Activated naive CD4-positive, alpha-beta T cell treated with anti-CD3 and anti-CD28 coated beads, Interleukin-2, amount 50 U/mL, for 72 hours (primary cell): ENCODE data around the gene COL27A1. TPM values are rescaled to one million over a fixed set of nuclear protein-coding genes. Genes with fewer than 3 reads are reported as not detected.
A peak's percentile ranks its signal among the peaks of the same experiment; 100 is the strongest.

Experiments
- ATAC-seq, 2 donors: fragments of 150-1000 bp; cut with Tn5 transposase; 2 replicates each; pipeline ENCODE4 v1.10.0; 2021; ENCODE audit warnings: mild to moderate bottlenecking in 2 of 2, moderate library complexity in 2 of 2
- DNase-seq, 2 donors: peaks; one replicate each; pipeline ENCODE4 v3.0.0; 2021 to 2022; ENCODE audit warnings: low spot score in 2 of 2
- H3K27ac Mint-ChIP-seq, 2 donors: one replicate each; pipeline ENCODE4 v1.8.0; 2022; ENCODE audit warnings: mild to moderate bottlenecking in 2 of 2, mixed read lengths in 2 of 2
- H3K36me3 Mint-ChIP-seq, 2 donors: one replicate each; pipeline ENCODE4 v1.8.0; 2022; ENCODE audit warnings: mixed read lengths in 2 of 2
- H3K9me3 Mint-ChIP-seq, 2 donors: one replicate each; pipeline ENCODE4 v1.8.0; 2022; ENCODE audit warnings: mixed read lengths in 2 of 2
- total RNA-seq, 2 donors: library from RNA; stranded (reverse); gene quantifications; one replicate each; pipeline ENCODE4 v1.2.3, GENCODE V29; 2022

Gene COL27A1
- total RNA-seq, 2 donors from 2014 or later = 2.3 to 26.7 TPM

GRCh38 chr9:114339130-114339908 lies 184.0 kb downstream of the COL27A1 start:
- Mint-ChIP-seq H3K27ac (peak overlapping the region in 1 of 2 donors; percentile 83), H3K9me3 (peaks cover 0 to 5% of the 10 kb centered on the region in 2 donors), H3K36me3 (peaks cover 35 to 38% of the 10 kb centered on the region in 2 donors)
- DNase-seq (peak in 1 of 2 donors; percentile 62), ATAC-seq (peak; percentile 58 to 64)

DNA sequence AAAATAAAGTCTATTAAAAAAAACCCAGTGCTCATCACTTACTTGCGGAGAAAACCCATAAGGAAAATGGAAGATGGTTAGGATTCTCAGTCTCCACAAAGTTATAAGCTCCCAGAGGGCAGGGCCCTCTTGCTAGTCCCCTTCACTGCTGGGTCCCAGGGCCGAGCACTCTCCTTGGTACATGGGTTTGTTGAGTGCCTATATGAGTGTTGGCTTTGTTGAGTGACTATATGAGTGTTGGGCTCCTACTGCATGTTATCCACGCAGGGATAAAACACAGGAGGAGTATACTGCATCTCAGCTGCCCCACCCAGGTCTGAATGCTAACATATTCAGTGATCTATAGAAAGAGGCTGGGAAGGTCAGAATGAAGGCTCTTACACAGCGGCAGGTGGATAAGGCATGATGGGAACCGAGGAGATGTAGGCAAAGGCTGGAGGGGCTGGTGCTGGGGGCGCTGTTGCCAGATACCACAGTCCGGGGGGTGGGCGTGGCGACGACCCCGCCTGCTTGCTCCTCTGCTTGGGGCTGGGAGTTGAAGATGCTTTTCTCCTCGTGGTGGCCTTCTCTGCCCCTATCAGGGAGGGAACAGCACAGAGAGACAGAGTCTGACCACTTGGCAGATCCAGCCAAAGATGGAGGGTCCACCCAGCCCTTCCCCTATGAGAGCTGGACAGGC lies 186.0 kb downstream of the COL27A1 start:
- DNase-seq = no peak
- ATAC-seq = no peak
- H3K27ac Mint-ChIP-seq = peak overlapping the region; percentile 46 to 83
- H3K9me3 Mint-ChIP-seq = no peaks in the 10 kb centered on the region
- peaks cover 26 to 39% of the 10 kb centered on the region in 2 donors for H3K36me3 Mint-ChIP-seq

- H3K9me3 Mint-ChIP-seq = no peaks in the 10 kb centered on the region
- ATAC-seq (no peak), DNase-seq (no peak)
- peak overlapping the region; percentile 83 to 91 for H3K27ac Mint-ChIP-seq
- H3K36me3 Mint-ChIP-seq = peaks cover 32 to 36% of the 10 kb centered on the region in 2 donors
Observed at GRCh38 chr9:114341991-114342390, 186.7 kb downstream of the COL27A1 start.

DNA sequence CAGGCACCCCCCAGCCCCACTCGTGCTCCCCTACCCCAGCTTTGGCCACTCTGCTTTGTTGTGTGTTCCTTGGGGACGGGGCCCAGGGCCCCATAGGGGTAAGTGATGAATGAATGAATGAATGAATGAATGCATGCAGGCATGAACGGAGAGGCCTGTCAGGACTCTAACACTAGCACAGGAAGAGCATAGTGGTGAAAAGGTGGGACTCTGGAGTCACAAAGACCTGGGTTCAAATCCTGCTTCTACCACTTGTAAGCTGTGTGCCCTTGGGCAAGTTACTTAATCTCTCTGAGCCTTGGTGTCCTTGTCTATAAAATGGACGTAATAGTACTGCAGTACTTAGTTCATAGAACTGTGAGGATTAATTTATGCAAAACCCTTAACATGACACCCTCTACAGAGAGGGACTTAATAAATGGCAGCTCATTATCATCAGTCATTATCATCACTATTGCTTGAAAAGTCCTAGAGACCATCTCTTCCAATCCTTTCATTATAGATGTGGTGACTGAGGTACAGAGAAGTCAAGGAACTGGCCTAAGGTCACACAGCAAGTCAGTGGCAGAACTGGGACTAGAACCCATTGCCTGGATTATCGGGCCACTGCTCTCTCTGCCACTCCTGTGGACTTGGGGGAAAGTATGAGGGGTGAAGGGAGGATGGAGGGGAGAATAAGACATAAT lies 187.6 kb downstream of the COL27A1 start:
- DNase-seq (no peak), ATAC-seq (no peak)
- Mint-ChIP-seq H3K27ac (peak overlapping the region; percentile 60 to 91), H3K36me3 (peaks cover 31 to 33% of the 10 kb centered on the region in 2 donors), H3K9me3 (no peaks in the 10 kb centered on the region)

DNA sequence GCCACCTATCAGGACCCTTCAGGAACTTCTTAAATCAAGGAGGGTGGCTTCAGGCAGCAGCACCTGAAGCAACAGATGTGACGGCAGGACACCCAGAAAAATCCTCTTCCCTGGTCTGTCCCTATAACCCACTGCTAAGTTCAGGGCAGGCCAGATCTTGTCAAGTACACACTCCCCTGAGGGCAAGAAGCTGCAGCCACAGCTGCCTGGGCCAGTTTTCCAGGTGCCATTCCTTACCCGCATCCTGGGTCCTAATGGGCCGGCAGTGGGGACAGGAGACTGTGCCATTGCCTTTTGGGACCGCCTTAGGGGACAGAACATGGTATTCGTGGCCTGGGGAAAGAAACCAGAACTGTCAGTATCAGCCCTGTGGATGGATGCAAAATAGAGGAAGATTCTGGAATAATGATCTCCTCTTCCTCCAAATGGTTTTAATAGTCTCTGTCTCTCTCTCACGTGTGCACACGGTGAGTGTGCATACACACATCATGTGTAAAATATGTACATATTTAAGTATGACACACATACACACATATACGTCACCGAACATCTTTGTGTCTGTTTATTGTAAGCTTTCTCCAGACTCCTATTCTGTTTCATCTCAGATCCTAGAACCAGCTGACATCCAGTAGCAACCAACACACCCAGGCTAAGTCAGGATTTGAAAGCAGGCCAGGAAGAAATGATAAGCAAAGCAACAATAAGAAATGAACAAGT lies 188.3 kb downstream of the COL27A1 start:
- peak overlapping the region; percentile 37 to 91 for H3K27ac Mint-ChIP-seq
- DNase-seq = no peak
- ATAC-seq = no peak
- H3K36me3 Mint-ChIP-seq = peaks cover 34 to 40% of the 10 kb centered on the region in 2 donors
- no peaks in the 10 kb centered on the region for H3K9me3 Mint-ChIP-seq

GRCh38 chr9:114344188-114344566 lies 188.8 kb downstream of the COL27A1 start:
- ATAC-seq = no peak
- no peak for DNase-seq
- H3K9me3 Mint-ChIP-seq = no peaks in the 10 kb centered on the region
- peaks cover 37 to 39% of the 10 kb centered on the region in 2 donors for H3K36me3 Mint-ChIP-seq
- H3K27ac Mint-ChIP-seq = peak overlapping the region in 1 of 2 donors; percentile 91

- ATAC-seq (no peak), DNase-seq (no peak)
- H3K36me3 Mint-ChIP-seq = peaks cover 32 to 44% of the 10 kb centered on the region in 2 donors
- H3K9me3 Mint-ChIP-seq = no peaks in the 10 kb centered on the region
- H3K27ac Mint-ChIP-seq = peak overlapping the region in 1 of 2 donors; percentile 91
Observed at GRCh38 chr9:114344692-114345091, 189.4 kb downstream of the COL27A1 start.

DNA sequence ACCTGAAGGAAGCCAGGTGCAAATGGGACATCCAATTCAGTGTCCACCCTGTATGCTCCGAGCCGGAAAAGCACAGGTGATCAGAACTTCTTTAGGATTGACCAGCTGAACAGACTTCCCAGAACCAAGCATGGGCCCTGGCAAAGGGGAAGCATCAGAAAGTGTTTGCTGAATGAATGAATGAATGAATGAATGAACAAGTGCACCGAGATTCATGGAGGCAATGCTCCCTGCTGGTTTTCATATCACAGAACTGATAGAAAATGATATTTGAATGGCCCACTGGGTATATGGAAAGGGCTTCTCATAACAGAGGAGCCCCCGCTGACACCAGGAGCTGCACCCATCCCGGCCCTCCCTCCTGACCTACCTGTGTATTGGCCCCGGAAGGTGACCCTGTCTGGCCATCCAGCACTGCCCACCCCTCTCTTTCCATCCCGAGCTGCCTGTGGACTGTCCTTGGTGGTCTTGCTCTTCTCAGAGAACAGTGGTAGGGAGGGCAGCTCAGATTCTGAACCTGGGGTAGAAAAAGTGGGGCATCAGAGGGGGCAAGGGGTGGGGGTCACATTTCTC lies 190.2 kb downstream of the COL27A1 start:
- Mint-ChIP-seq H3K9me3 (no peaks in the 10 kb centered on the region), H3K36me3 (peaks cover 40 to 53% of the 10 kb centered on the region in 2 donors), H3K27ac (peak overlapping the region in 1 of 2 donors; percentile 91)
- DNase-seq (no peak), ATAC-seq (no peak)

DNA sequence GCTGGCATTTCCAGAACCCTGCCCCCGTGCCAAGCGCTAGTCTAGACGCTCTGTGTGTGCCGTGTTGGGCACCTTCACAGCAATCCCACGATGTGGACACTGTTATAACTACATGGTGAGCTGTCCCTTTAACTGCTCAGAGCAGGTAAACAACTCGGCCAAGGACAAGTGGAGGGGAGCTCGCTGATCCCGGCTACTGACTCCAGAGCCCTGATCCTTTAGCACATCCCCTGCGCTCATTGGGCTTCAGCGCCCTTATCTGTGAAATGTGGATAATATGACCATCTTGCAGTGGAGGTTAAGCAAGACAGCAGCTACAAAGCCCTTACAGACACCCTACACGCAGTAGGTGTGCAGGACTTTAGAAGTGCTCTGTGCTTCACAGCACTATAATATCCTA lies 190.8 kb downstream of the COL27A1 start:
- Mint-ChIP-seq H3K36me3 (peaks cover 41 to 59% of the 10 kb centered on the region in 2 donors), H3K27ac (peak overlapping the region in 1 of 2 donors; percentile 91), H3K9me3 (no peaks in the 10 kb centered on the region)
- DNase-seq (no peak), ATAC-seq (no peak)

DNA sequence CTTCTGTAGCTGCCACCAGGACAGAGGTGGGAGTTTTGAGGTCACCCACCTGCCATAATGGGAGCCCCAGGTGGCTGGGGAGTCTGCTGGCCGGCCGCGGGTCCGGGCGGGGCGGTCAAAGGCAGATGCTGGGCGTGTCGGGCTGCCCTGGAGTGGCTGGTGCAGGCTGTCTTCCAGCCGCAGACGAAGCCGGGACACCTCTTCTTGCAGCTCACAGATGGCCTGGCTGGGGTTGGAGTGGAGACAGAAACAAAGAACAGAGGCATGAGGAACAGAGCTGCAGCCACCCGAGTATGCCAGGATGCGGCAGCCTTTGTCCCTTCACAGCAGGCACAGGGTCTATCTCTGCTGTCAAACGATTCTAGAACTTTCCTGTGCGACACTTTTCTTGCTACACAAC lies 192.3 kb downstream of the COL27A1 start:
- ATAC-seq (no peak), DNase-seq (no peak)
- H3K27ac Mint-ChIP-seq = peak overlapping the region; percentile 32 to 91
- H3K9me3 Mint-ChIP-seq = no peaks in the 10 kb centered on the region
- H3K36me3 Mint-ChIP-seq = peaks cover 34 to 65% of the 10 kb centered on the region in 2 donors

GRCh38 chr9:114348261-114348905 lies 193.0 kb downstream of the COL27A1 start:
- ATAC-seq = no peak
- peak overlapping the region; percentile 91 to 97 for H3K27ac Mint-ChIP-seq
- no peaks in the 10 kb centered on the region for H3K9me3 Mint-ChIP-seq

GRCh38 chr9:114348906-114349482 lies 193.7 kb downstream of the COL27A1 start:
- Mint-ChIP-seq H3K36me3 (peaks cover 29 to 53% of the 10 kb centered on the region in 2 donors), H3K9me3 (no peaks in the 10 kb centered on the region), H3K27ac (peak overlapping the region; percentile 91 to 97)
- ATAC-seq (peak; percentile 91 to 92), DNase-seq (peak; percentile 77 to 97)

More at GRCh38 chr9:114348261-114348905, 193.0 kb downstream of the COL27A1 start:
- no peak for DNase-seq
- H3K36me3 Mint-ChIP-seq = peaks cover 34 to 58% of the 10 kb centered on the region in 2 donors

DNA sequence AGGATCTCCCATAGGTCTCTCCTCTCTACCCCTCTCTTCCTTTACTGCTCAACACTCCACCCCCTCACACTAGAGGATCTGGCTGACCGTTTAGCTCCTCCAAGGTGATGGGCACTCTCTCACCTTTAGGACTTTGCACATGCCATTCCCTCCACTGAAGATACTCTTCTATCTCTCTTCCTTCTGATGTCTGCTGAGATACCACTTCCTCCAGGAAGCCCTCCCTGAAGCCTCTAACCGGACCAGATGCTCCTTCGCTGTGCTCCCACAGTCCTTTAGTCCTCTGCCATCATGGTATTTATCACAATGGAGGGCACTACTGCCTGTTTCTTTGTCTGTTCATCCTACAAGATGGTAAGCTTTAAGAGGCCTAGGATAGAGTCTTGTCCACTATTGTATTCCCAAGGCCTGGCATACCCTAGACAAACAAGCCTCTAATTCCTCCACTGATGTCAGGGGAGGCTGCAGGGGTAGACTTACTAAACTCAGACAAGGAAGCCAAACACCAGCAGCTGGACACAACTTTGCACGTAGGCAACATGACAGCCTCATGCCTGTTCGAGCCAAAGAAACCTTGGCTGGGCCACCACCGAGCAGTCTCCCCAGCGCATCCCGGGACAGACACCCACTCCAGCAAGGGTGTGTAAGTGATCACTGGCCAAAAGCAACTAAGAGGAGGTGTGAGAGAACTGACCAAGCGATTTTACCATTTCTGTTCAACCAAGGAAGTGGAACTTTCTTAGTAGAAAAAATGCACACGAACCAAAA lies 194.6 kb downstream of the COL27A1 start:
- ATAC-seq = peak; percentile 0 to 4
- Mint-ChIP-seq H3K27ac (peak overlapping the region; percentile 91 to 97), H3K9me3 (no peaks in the 10 kb centered on the region), H3K36me3 (peaks cover 27 to 46% of the 10 kb centered on the region in 2 donors)
- DNase-seq = no peak

GRCh38 chr9:114350636-114351401 lies 195.5 kb downstream of the COL27A1 start:
- peak overlapping the region; percentile 91 to 97 for H3K27ac Mint-ChIP-seq
- DNase-seq = no peak
- H3K9me3 Mint-ChIP-seq = no peaks in the 10 kb centered on the region
- peak in 1 of 2 donors; percentile 9 for ATAC-seq
- H3K36me3 Mint-ChIP-seq = peaks cover 27 to 40% of the 10 kb centered on the region in 2 donors
